DMS53 treated with DMSO at 0.1 percent for 48 hours (cell line): ENCODE data around the gene PDE1C.

Experiments used
- DNase-seq: peaks from one replicate; lab custom pipeline; 2025; ENCODE audit not compliant: unreplicated experiment; lab: John Stamatoyannopoulos, UW

Gene PDE1C

DNA sequence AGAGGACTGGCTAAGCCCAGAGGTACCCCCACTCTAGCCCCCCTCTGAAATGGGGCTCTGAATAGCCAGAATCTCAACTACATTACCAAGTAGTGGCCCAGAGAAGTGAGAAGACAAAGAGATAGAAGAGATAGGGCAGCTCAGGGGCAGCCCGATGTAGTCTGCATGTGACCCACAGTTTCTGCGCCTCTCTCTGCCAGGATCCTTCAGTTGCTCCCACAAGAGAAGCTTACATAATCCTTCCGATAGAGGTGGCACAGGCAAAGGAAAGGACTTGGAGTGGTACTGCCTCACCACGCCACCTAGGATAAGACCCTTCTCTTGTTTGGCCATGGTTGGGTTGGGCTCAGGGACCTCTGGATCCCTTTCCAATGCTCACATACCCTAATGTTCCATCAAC lies 5.4 kb upstream of the PDE1C start:
- no peak for DNase-seq

DNA sequence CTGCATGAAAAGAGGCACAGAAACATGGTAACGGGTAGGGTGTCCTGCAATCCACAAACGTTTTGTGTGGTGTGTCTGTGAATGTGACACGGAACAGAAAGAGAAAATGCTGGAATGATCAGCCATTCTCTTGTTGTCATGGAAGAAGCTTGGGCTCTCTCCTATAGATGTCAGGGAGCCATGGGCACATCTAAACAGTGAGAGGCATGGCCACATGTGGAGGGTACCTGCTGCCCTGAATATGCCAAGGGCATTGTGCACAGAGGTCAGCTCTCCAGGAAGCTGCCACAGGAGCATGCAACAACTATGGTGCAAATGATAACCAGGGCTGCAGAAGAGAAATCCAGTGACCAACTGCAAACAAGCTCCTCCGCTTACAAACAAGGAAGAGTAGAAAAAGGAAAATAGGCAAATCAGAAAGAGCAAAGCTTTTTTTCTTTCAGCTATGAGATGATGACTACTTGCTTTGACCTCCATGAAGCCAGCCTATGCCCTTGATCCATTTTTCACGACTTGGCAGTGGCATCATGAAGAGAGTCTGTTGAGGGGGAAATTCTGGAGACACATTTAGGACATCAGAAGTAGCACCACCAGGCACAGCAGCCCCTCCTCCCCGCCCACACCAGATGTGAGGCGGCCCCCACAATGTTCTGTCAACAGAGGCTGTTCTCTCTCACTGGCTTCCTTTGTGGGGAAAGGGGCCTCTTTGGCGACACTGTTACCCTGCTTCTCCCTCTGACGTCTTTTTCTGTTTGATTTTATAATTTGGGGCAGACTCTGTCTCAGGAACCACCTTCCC lies 4.8 kb upstream of the PDE1C start:
- DNase-seq, result no peak

DNA sequence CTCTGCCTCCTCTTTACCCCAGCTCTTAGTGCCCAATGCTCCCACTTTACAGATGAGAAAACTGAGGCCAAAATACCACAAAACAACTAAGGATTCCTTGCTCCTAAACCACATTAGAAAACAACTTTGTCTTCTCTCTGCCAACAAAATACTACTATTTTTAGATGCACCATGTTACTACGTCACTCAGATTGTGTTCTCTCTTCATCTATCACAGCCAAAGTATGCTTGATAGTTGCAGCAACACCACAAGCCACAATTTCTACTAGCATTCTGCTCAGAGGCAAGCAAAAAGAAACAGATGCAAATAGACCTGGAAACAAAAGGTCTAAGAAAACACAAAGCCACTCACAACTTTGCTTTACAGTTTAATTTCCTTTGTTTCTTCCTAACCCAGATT lies 3.3 kb upstream of the PDE1C start:
- no peak for DNase-seq

DNA sequence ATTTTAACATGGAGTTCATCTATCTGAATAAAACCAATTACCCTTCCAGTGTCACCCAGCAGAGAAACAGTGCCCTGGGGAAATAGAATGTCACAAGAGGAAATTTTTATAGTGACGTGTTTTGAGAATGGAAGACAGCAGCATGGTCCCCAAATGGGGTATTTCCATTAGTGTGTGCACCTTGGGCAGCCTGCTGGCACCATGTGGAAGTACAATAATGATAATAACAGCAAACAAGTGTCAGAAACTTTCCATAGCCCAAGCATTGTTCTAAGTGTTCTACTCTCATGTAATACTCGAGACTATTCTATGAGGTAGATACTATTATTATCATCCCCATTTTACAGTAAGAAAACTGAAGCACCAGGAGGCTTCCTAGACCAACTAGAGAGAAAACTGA lies 2.2 kb upstream of the PDE1C start:
- DNase-seq, result no peak

DNA sequence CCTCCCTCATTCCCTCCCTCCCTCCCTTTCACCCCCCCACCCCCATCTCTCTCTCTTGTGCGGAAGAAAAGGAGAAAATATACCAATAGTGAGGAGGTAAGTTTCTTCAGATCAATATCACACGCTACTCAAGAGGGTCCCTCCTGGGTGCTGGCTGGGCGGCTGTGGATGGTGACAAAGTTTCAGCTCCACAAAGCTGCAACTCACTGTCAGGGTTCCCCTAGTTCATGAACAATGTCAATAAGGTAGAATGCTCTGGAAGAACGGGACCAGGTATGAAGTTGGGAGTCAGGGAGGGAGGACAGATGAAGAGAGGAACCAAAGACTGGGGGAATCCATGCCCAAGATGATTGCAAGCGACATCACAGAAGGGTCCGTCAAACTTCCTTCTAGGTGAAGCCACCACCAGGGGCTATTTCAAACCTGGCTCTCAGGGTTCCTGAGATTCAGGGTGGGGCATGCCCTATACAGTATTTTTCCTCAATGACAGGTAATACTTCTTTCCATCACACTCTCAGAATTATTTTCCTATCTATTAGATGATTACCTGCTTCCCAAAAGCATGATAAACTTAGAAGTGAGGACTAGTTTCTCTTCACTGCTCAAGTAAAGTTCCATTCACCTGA lies 1.4 kb upstream of the PDE1C start:
- no peak for DNase-seq

DNA sequence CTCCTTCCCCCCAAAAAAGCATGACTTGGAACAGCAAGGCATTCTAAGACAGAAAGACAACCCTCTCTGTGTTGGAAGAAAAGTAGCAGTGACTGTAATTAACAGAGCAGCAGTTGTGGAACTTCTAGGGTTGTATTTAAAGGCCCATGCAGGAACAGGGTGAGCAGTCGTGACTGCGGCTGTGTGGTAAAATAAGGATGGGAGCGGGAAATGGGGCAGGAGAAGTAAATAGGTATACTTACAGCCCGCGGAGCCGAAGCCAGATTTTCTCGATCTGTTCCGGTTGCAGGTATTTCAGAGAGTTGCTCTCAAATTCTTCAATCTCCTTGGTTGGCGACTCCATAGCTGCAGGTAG lies 179 bp downstream of the PDE1C start:
- DNase-seq, result no peak

DNA sequence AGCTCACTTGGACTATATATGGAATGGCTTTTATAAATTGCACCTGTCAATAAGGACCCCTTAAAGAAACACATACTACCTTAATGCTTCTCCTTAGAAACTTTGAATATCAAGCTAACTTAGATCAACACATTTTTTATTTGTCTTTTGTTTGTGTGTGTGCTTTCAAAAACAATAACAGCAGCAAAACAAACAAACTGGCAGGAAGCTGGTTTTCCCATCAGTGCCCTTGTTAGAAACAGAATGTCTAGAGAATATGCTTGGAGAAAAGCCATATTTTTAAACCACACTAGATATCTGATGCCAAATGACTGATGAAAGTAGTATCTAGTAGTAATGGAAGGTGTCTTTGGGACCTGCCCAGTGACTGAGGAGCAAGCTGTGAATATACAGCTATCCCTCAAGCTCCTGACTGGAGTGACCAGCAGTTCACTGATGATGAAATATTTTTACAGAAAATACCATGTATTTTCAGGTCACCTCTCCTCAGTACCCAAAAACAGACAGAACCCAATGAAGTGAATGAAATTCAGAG lies 1.0 kb downstream of the PDE1C start:
- DNase-seq, result no peak

DNA sequence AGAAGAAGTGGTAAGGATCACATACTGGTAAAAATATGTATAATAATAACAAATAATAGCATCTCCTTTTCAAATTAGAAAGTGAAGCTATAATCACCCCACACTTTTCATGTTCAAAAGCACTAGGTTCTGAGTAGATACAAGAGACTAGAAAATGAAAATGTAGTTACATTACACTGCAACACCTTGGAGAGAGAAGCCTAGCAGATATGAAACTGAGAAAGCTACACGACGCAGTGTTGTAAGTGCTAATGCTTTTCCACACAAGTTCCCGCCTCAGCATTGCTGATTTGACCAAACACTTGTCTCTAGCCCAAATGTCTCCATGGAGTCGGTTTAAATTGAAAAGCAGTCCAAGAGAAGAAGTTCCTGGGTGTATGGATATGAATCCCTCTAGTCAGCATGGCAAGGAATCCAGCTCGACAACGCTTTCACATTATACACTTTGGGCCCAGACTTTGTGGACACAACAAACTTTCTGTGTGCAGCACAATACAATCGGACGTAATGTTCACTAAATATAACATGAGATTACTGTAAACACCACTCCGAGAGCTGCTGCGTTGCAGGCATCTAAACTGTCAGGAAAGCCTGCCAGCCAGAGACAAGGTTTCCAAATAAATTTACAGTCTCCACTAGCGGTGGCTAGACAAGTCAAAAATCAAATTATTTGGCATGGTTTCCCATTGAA lies 1.7 kb downstream of the PDE1C start:
- no peak for DNase-seq

DNA sequence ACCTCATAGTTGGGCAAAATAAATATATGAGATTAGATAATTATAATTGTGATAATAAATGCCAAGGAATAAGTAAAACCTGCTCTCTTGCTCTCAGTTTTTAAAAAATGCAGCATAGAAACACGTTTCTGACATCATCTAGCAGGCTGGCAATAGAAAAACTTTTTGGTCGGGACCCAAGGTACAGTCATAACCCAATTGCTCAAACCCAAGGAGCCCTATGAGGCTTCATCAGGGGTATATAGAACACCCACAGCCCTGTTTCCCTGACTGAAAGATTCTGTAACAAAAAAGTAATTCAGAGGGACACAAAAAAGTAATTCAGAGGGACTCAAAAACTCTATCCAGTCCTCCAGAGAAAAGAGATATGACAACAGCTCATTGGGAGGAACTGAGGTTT lies 3.8 kb downstream of the PDE1C start:
- no peak for DNase-seq

DNA sequence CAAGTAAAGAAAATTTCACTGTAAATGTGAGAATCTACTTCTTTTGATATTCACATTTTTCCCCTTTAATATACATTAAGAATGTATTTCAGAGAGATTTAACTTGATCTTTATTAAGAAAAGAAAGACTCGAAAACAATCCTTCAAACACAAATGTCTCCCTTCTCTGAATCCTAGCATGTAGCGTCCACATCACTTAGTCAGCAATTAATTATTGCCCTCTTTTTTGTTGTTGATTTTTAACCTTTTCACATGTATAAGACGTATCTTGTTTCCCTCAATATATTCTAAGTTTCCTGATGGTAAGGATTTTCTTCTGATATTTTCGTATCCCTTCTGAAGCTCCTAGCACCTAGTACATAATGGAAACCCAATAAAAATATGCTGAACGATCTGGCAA lies 6.6 kb downstream of the PDE1C start:
- no peak for DNase-seq

DNA sequence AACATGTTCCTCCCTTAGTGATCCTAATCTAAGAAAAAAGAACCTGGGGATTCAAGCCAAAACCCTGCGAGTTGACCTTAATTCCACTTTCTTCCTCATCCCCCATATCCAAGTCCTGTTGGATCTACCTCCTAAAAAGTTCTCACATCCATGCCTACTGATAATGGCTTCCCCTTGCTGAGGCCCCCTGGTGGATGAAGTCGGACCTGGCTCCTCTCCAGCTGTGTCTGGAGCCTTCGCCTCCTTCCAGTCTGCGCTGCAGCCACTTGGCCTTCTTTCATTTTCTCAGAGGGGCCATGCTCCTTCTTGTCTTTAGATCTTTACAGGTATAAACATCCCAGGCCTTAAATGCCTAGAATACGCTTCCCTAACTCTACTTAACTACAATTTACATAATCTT lies 8.1 kb downstream of the PDE1C start:
- DNase-seq, result peak; percentile 42

DNA sequence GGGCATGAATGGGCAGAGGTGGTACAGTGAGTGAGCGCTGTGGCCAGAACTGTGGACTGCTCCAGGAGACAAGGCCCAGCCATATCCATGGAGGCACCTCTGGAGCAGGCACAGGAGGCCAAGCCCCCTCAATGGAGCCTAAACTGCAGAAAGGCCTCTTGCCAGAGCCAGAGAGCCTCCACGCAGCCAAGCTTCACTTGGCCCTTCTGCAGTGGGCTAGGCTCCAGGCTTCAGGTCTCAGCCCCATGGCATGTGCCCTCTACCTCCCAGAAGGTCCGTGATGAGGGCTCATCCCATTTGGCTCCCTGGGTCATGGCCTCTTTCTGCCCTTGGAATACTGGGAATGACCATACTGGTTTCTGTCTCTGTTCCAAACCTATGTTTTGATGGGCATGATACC lies 8.9 kb downstream of the PDE1C start:
- no peak for DNase-seq

DNA sequence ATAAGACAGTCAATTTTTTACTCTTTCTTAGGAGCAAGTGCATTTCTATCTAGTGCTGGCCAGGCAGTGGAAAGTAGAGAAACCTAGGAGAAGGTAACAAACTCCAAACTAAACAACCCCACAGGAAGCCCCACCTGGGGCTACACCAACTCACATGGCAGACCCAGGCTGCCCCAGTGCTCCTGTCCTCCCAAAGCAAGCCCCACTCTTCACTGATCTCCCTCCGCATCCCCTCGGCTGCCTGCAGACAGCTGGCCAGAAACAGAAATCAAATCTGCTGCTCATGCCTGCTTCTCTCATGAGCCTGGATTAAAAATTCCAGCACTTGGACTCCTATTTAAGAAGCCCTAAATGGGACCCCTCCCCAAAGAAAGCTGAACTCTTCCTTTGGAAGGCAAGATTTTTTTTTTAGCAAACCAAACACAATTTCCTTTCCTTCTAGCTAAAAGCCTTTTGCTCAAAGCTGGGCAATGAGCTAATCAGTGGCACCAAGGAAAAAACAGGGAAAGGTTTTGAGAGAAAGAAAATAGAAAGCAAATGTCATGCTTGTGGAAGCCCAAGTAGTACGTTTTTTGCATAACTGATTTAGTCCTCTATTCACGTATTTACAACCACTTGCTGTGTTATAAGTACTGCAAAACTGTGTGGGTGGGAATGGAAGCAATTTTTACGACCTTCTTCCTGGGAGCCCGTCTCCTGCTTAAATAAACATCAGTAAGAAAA lies 10.8 kb downstream of the PDE1C start:
- DNase-seq, result no peak

DNA sequence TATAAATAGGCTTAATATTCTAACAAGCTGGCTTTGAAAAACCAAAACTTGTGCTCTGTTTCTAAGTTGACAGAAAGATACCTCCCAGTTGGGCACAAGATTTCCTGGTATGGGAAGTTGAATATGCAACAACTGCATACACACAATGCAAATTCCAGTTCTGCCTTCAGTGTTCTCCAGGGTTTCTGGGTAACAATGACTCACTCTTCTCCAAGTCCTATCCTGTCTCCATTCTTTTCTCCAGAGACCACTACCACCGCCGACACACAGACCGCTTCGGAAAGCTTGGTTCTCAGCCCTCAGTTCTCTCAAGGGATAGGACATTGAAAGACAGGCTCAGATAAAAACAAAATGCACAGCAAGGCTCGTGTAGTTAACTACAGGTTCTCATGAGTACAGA lies 12.2 kb downstream of the PDE1C start:
- no peak for DNase-seq

DNA sequence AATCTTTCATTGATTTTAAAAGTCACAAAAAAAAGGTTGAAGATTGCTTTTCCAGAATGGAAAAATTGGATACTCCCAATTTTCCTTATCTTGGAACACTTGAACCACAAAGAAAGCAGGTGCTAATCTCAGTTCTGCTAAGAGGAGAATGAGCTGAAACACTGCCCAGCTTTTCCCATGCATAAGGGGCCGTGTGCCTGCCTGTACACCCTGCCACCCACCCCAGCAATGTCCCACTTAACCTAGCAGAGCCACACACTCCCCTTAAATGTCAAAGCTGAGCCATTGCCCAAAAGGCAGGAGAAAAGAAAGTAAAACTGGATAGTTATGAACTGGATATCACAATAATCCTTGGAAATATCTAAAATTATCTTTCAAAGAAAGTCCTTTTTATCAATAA lies 13.4 kb downstream of the PDE1C start:
- no peak for DNase-seq

DNA sequence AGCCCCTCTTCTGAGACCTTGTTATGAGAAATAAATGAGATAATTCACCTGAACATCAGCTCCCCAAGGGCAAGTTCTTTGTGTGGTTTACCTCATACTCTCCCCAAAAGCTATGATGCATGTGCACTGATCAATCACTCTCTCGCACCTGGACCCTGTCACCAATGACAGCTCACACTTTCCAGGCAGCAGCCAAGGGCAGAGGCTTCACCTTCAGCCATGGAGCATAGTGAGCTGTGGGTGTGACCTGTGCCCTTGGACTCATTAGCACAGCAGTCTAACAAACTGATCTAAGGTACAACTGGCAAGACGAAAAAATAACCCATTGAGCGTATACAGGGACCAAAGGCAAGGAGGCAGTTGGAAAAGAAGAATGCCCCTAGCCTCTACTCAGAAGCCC lies 17.0 kb downstream of the PDE1C start:
- no peak for DNase-seq

DNA sequence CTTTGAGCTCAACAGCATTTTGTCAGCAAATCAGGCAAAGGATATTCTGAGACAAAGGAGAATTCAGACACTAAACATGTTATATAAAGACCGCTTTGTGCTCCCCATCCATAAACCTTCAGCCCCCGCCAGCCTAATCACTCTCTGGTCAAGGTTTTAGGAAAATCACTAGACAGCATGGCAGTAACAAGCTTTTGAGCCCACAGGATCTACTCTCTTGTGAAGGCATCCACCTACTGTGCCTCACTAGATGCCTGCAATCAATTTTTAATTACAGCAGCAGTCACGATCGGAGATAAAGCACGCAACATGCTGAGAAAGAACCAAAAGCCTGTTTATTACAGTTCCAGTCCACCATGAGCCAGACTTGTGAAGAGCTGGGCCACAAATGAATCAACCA lies 19.1 kb downstream of the PDE1C start:
- DNase-seq, result no peak

DNA sequence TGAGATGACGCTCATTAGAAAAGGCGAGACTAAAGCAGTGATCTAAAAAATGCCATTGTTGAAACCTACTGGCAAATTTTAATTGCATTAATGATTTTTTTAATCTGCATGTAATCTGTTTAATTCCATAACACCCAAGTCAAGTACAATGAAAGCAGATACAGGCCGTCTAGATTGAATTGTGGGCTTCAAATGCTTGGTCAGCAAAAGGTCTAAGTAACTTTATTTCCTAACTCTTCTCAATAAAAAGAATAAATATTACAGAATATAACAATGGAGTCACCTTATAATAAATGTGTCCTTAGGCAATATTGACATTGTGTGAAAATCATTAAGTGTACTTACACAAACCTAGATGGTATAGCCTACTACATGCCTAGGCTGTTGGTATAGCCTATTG lies 20.6 kb downstream of the PDE1C start:
- DNase-seq, result no peak

DNA sequence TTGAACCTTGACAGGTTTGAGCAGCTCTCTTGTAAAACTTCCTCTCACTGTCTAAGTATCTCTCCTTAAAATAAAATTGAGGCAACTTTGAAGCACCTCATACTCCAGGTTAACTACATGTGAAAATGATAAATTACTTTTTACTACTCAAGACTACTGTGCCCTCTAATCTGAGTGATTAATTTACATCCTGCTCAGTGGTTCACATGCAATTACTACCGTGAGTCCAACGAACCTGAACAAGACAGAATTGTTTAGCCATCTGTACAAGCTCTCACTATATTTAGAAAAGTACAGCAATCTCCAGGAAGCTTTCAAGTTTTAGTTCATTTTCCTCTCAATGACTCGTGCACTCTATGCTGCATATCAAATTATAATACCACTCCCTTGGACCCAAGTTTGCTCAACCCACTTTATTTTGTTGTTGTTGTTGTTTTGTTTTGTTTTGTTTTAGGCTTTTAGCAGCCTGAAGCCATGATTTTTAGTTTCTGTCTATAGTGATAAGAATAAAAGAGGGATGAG lies 21.2 kb downstream of the PDE1C start:
- DNase-seq, result peak; percentile 28

DNA sequence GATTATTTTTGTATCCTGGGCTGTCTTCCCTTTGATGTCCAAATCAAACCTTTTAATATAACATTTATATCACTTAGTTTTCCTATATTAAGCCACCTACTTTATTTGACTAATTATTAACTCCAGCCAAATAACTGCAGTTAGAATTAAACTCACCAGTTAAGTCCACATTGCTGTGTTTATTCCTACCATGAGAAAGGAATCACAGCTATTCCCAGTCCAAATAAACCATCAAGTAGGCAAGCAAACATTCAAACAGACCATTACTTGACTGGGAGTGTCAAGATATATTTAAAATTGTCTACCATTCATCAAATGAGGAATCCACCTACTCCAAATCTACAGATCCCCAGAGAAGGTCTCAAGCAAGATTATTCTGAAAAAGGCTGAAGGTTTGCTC lies 22.4 kb downstream of the PDE1C start:
- DNase-seq, result peak; percentile 20

DNA sequence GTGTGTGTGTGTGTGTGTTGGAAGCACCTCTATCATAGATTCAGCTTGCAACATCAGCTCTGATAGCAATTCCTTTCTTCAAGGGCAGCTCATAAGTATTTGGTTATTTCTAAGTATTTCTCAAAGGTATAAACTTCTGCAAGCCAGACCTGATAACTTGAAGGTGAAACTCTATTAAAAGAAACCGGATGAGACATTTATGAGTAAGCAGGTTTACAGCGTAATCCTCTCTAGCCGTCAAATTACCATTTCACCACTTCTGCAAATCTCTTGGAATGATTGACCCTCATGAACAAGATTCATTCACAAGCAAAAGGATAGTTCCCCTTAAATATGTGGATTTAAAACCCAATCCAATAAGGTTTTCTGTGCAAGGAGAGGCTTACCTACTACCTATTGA lies 23.1 kb downstream of the PDE1C start:
- DNase-seq, result no peak
